ENCODE results near the gene MEGF9.

- no peak for TF ChIP-seq CTCF (conservative IDR thresholded peaks at IDR 0.05; ENCODE audit: low read depth, low read length)
- TF ChIP-seq EZH2 (IDR thresholded peaks at IDR 0.05; ENCODE audit: borderline replicate concordance, low read depth, low read length, poor library complexity, severe bottlenecking): no peak
These were observed 1.2 kb upstream of the MEGF9 start for GRCh38 chr9:120715389-120715924.
